Eye (tissue), 1 donor: ENCODE measurements around the gene KIF26A.

Experiments
- DNase-seq: peaks from one replicate; pipeline ENCODE4 v3.0.0-alpha.2; 2015

KIF26A gene

GRCh38 chr14:104101651-104102281 lies 36.6 kb upstream of the KIF26A start:
- DNase-seq, result no peak

GRCh38 chr14:104102282-104102914 lies 36.0 kb upstream of the KIF26A start:
- DNase-seq, result no peak

GRCh38 chr14:104103061-104103445 lies 35.3 kb upstream of the KIF26A start:
- no peak for DNase-seq

- no peak for DNase-seq
Observed at GRCh38 chr14:104103446-104104075, 34.8 kb upstream of the KIF26A start.

- DNase-seq, result no peak
Observed at GRCh38 chr14:104104076-104104901, 34.1 kb upstream of the KIF26A start.

GRCh38 chr14:104105071-104105821 lies 33.1 kb upstream of the KIF26A start:
- DNase-seq, result no peak

- no peak for DNase-seq
Observed at GRCh38 chr14:104105822-104106470, 32.4 kb upstream of the KIF26A start.

GRCh38 chr14:104106471-104106991 lies 31.9 kb upstream of the KIF26A start:
- DNase-seq, result no peak

GRCh38 chr14:104107101-104107581 lies 31.2 kb upstream of the KIF26A start:
- no peak for DNase-seq

GRCh38 chr14:104107611-104108569 lies 30.5 kb upstream of the KIF26A start:
- DNase-seq, result no peak

GRCh38 chr14:104108570-104109541 lies 29.5 kb upstream of the KIF26A start:
- DNase-seq, result no peak

GRCh38 chr14:104109731-104110361 lies 28.5 kb upstream of the KIF26A start:
- DNase-seq, result no peak

- no peak for DNase-seq
Observed at GRCh38 chr14:104110491-104111209, 27.7 kb upstream of the KIF26A start.

GRCh38 chr14:104111301-104112112 lies 26.9 kb upstream of the KIF26A start:
- no peak for DNase-seq

- no peak for DNase-seq
Observed at GRCh38 chr14:104112113-104112505, 26.3 kb upstream of the KIF26A start.

GRCh38 chr14:104112609-104113571 lies 25.5 kb upstream of the KIF26A start:
- no peak for DNase-seq
